Measurements from ENCODE around the gene ANAPC1.
"Not testable (repeated sequence)": the region's sequence is repeated elsewhere in the genome, so short reads cannot be mapped to it uniquely, and the experiment has no call there.

ANAPC1 gene

GRCh38 chr2:111784081-111784480 is 99.9 kb downstream of the ANAPC1 start:
- not testable (repeated sequence) for DNase-seq

GRCh38 chr2:111782195-111782594 is 101.8 kb downstream of the ANAPC1 start:
- DNase-seq: not testable (repeated sequence)

- DNase-seq: not testable (repeated sequence)
These were observed 102.4 kb downstream of the ANAPC1 start for GRCh38 chr2:111781443-111782094.

- DNase-seq: not testable (repeated sequence)
These were observed 106.8 kb downstream of the ANAPC1 start for GRCh38 chr2:111777155-111777554.

GRCh38 chr2:111776296-111776695 is 107.7 kb downstream of the ANAPC1 start:
- DNase-seq: not testable (repeated sequence)

GRCh38 chr2:111772180-111772579 is 111.8 kb downstream of the ANAPC1 start:
- not testable (repeated sequence) for DNase-seq

- not testable (repeated sequence) for DNase-seq
These were observed 112.9 kb downstream of the ANAPC1 start for GRCh38 chr2:111770916-111771658.

GRCh38 chr2:111768266-111769190 is 115.5 kb downstream of the ANAPC1 start:
- not testable (repeated sequence) for DNase-seq

- not testable (repeated sequence) for DNase-seq
These were observed 116.9 kb downstream of the ANAPC1 start for GRCh38 chr2:111767087-111767486.

GRCh38 chr2:111766295-111766694 is 117.7 kb downstream of the ANAPC1 start:
- not testable (repeated sequence) for DNase-seq

- DNase-seq: not testable (repeated sequence)
These were observed 119.8 kb downstream of the ANAPC1 start for GRCh38 chr2:111764151-111764550.

GRCh38 chr2:111760697-111761284 is 123.2 kb downstream of the ANAPC1 start:
- not testable (repeated sequence) for DNase-seq

GRCh38 chr2:111752533-111752932 is 131.5 kb downstream of the ANAPC1 start:
- not testable (repeated sequence) for DNase-seq

- DNase-seq: not testable (repeated sequence)
These were observed 133.4 kb downstream of the ANAPC1 start for GRCh38 chr2:111750641-111751040.

- not testable (repeated sequence) for DNase-seq
These were observed 135.6 kb downstream of the ANAPC1 start for GRCh38 chr2:111748429-111748828.

GRCh38 chr2:111747410-111748115 is 136.4 kb downstream of the ANAPC1 start:
- DNase-seq: not testable (repeated sequence)

GRCh38 chr2:111744751-111745150 is 139.2 kb downstream of the ANAPC1 start:
- not testable (repeated sequence) for DNase-seq

GRCh38 chr2:111741517-111741916 is 142.5 kb downstream of the ANAPC1 start:
- DNase-seq: not testable (repeated sequence)

- peak; percentile 50 for DNase-seq
These were observed 147.9 kb downstream of the ANAPC1 start for GRCh38 chr2:111735838-111736721.

- not testable (repeated sequence) for DNase-seq
These were observed 148.6 kb downstream of the ANAPC1 start for GRCh38 chr2:111735420-111735819.

All from OCI-M1 (cell line).